Common myeloid progenitor, CD34-positive (primary cell): Measurements from ENCODE around the gene QKI.
"Not testable (repeated sequence)": the region's sequence is repeated elsewhere in the genome, so short reads cannot be mapped to it uniquely, and the experiment has no call there.

ENCODE experiments used
- CTCF ChIA-PET: fragments of 350-600 bp; sonication (Branson Sonifier 250); formaldehyde crosslinking; loops from one replicate; lab custom pipeline; 2021; ENCODE audit warnings: antibody characterized with exemption; lab: Charles Lee
- POLR2A ChIA-PET: fragments of 350-600 bp; sonication (Branson Sonifier 250); formaldehyde crosslinking; loops from one replicate; lab custom pipeline; 2021; ENCODE audit warnings: antibody characterized with exemption; lab: Charles Lee
- DNase-seq, 3 donors: peaks; one replicate each; pipeline versions ENCODE4 v3.0.0 to v3.0.0-alpha.2; 2013
- H3K27ac ChIP-seq, 2 experiments: 1 replicate in 1 of 2; 2 replicates in 1 of 2; pipeline ENCODE4 v1.7.0; 2013; ENCODE audit warnings: inconsistent platforms in 2 of 2, low read length in 2 of 2, mild to moderate bottlenecking in 2 of 2, low read depth in 1 of 2, moderate library complexity in 1 of 2; ENCODE audit not compliant: severe bottlenecking in 2 of 2, insufficient read depth in 1 of 2, poor library complexity in 1 of 2
- H3K27me3 ChIP-seq, 5 experiments: replicated peaks in 2 of 5; 1 replicate in 3 of 5; 2 replicates in 2 of 5; pipeline versions ENCODE4 v1.6.1 to v1.7.0; 2013; ENCODE audit warnings: low read length in 4 of 5, mild to moderate bottlenecking in 2 of 5, moderate library complexity in 2 of 5, inconsistent platforms in 1 of 5; ENCODE audit not compliant: insufficient read depth in 5 of 5, control insufficient read depth in 4 of 5
- H3K36me3 ChIP-seq, 4 experiments: 1 replicate in 2 of 4; 2 replicates in 2 of 4; pipeline versions ENCODE4 v1.6.1 to v1.7.0; 2013; ENCODE audit warnings: low read length in 3 of 4, control low read depth in 1 of 4, mild to moderate bottlenecking in 1 of 4; ENCODE audit not compliant: control insufficient read depth in 4 of 4, insufficient read depth in 4 of 4
- H3K4me1 ChIP-seq, 4 experiments: 1 replicate in 3 of 4; 2 replicates in 1 of 4; pipeline versions ENCODE4 v1.6.1 to v1.7.1; 2013; ENCODE audit warnings: low read length in 3 of 4, mild to moderate bottlenecking in 3 of 4, control low read depth in 1 of 4, inconsistent platforms in 1 of 4, moderate library complexity in 1 of 4; ENCODE audit not compliant: control insufficient read depth in 4 of 4, insufficient read depth in 4 of 4; ENCODE audit errors: control extremely low read depth in 1 of 4
- H3K4me3 ChIP-seq, 7 experiments: 1 replicate in 4 of 7; 2 replicates in 3 of 7; pipeline versions ENCODE4 v1.5.1 to v1.7.0; 2013; ENCODE audit warnings: mild to moderate bottlenecking in 7 of 7, low read length in 6 of 7, moderate library complexity in 6 of 7, inconsistent platforms in 2 of 7, low read depth in 2 of 7, control low read depth in 1 of 7; ENCODE audit not compliant: insufficient read depth in 4 of 7, control insufficient read depth in 1 of 7; ENCODE audit errors: extremely low read depth in 1 of 7
- H3K9me3 ChIP-seq, 5 experiments: 1 replicate in 4 of 5; 2 replicates in 1 of 5; pipeline versions ENCODE4 v1.6.1 to v1.7.1; 2013; ENCODE audit warnings: low read length in 4 of 5, mild to moderate bottlenecking in 2 of 5, inconsistent platforms in 1 of 5, low read depth in 1 of 5, moderate library complexity in 1 of 5; ENCODE audit not compliant: control insufficient read depth in 4 of 5, insufficient read depth in 2 of 5; ENCODE audit errors: control extremely low read depth in 1 of 5
- WGBS: methylation state at CpG from one replicate; pipeline ENCODE4 v1.1.5; 2013; ENCODE audit not compliant: insufficient coverage; 5-methylcytosine and 5-hydroxymethylcytosine counted together

QKI gene

DNA sequence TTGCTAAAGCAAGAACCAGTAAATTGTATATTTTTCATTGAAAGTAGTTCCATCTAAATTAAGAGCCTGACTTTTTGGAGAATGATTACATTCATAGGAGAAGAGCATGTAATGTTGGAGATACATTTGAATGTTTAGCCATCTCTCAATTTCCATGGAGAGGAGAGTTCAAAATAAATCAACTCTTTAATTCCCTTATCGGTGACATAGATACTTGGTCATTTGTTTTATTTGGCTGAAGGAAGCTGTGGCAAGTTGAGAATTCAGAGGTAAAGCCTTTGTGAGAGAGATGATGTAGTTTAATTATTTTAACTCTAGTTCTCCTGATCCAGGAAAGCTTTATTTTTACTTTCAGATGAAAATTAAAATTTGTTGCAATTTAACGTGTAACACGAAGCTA is 22.3 kb downstream of the QKI start:
- ChIA-PET POLR2A (interaction anchor here (0.6 kb wide), 1 partner anchor 50 kb away, joined by 3 read pairs; no protein-coding TSS in a partner anchor), CTCF (interaction anchor here (1.8 kb wide), 1 partner anchor 14 kb away, joined by 4 read pairs; no protein-coding TSS in a partner anchor)
- DNase-seq, result no peak
- WGBS, result no CpG with 5 or more reads among the region's 3 CpGs
- Histone ChIP-seq H3K36me3 (no peaks in the 10 kb centered on the region), H3K4me3 (no peak overlapping the region), H3K4me1 (peaks cover 4 to 19% (median 12%) of the 10 kb centered on the region in 4 experiments), H3K9me3 (no peaks in the 10 kb centered on the region), H3K27ac (no peak overlapping the region), H3K27me3 (no peaks in the 10 kb centered on the region)

DNA sequence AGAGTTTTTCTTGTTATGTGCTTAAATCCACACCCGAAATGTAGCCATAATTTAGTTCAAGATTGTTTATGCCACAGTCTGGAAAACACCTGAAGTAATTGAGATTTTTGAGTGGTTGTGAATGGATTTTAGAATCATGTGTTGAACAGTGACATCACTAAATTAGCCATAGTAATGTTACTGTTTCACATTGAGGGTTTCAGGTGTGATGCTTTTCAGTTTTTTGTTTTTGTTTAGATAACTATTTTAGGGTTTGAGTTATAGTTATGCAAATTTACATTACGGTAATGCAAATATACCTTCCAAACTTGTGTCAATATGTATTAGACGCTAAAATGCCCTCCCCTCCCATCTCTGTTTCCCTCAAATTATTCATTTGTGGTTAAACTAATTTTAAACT is 22.9 kb downstream of the QKI start:
- 100% methylated on average over 1 of the region's 3 CpGs for WGBS
- ChIA-PET CTCF (interaction anchor here (1.8 kb wide), 1 partner anchor 13 kb away, joined by 4 read pairs; no protein-coding TSS in a partner anchor), POLR2A (no interaction called here)
- peaks cover 4 to 19% (median 12%) of the 10 kb centered on the region in 4 experiments for H3K4me1 ChIP-seq
- no peaks in the 10 kb centered on the region for H3K27me3 ChIP-seq
- H3K4me3 ChIP-seq, result peak overlapping the region in 2 of 7 experiments; percentile 39 to 40
- H3K9me3 ChIP-seq, result no peaks in the 10 kb centered on the region
- no peak overlapping the region for H3K27ac ChIP-seq
- H3K36me3 ChIP-seq, result no peaks in the 10 kb centered on the region
- DNase-seq, result no peak

DNA sequence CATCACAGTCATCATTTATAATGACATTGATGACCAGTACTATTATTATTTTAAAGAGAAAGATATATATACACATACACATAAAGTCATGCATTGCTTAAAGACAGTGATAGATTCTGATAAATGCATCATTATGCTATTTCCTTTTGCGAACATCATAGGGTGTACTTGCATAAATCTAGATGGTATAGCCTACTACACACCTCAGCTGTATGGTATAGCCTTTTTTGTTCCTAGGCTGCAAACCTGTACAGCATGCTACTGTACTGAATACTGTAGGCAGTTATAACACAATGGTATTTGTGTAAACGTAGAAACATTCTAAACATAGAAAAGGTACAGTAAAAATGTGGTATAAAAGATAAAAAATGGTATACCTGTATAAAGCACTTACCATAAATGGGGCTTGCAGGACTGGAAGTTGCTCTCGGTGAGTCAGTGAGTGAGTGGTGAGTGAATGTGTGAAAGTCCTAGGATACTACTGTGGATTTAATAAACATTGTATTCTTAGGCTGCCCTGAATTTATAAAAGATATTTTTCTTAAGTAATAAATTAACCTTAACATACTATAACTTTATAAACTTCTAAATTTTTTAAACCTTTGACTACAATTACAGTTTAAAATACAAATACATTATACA is 23.9 kb downstream of the QKI start:
- no peaks in the 10 kb centered on the region for H3K9me3 ChIP-seq
- ChIA-PET CTCF (no interaction called here), POLR2A (no interaction called here)
- no peaks in the 10 kb centered on the region for H3K36me3 ChIP-seq
- no peak overlapping the region for H3K27ac ChIP-seq
- H3K27me3 ChIP-seq, result no peaks in the 10 kb centered on the region
- no peak for DNase-seq
- 100% methylated on average over 1 of the region's 3 CpGs for WGBS
- H3K4me1 ChIP-seq, result peaks cover 4 to 19% (median 12%) of the 10 kb centered on the region in 4 experiments
- H3K4me3 ChIP-seq, result no peak overlapping the region

DNA sequence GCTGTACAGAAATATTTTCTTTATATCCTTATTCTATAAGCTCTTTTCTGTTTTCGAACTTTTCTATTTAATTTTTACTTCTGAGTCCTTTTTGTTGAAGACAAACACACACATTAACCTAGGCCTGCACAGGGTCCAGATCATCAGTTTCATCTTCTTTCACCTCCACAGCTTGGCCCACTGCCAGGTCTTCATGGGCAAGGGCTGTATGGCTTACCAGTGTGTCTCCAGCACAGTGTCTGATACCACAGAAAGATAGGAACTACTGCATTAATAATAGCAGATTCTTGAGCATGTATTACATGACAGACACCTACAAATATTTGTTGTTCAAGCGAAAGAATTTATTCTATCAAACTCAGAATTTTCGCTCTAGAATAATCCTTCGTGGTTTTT is 24.4 kb downstream of the QKI start:
- Histone ChIP-seq H3K27ac (no peak overlapping the region), H3K4me3 (no peak overlapping the region), H3K36me3 (no peaks in the 10 kb centered on the region), H3K9me3 (no peaks in the 10 kb centered on the region), H3K27me3 (no peaks in the 10 kb centered on the region), H3K4me1 (peaks cover 4 to 19% (median 12%) of the 10 kb centered on the region in 4 experiments)
- ChIA-PET CTCF (no interaction called here), POLR2A (no interaction called here)
- WGBS, result 100% methylated on average over 2 of the region's 4 CpGs
- DNase-seq, result peak; percentile 32 to 52 (median 41)

DNA sequence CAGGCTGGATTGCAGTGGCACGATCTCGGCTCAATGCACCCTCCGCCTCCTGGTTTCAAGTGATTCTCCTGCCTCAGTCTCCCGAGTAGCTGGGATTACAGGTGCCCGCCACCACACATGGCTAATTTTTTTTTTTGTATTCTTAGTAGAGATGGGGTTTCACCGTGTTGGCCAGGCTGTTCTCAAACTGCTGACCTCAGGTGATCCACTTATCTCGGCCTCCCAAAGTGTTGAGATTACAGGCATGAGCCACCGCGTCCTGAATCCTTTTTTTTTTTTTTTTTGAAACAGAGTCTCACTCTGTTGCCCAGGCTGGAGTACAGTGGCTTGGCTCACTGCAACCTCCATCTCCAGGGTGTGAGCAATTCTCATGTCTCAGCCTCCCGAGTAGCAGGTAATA is 24.9 kb downstream of the QKI start:
- ChIA-PET CTCF (interaction anchor here (1.2 kb wide), 1 partner anchor 14 kb away, joined by 4 read pairs; no protein-coding TSS in a partner anchor), POLR2A (interaction anchor here (0.6 kb wide), 1 partner anchor 10 kb away, joined by 3 read pairs; no protein-coding TSS in a partner anchor)
- not testable (repeated sequence) for H3K9me3 ChIP-seq

DNA sequence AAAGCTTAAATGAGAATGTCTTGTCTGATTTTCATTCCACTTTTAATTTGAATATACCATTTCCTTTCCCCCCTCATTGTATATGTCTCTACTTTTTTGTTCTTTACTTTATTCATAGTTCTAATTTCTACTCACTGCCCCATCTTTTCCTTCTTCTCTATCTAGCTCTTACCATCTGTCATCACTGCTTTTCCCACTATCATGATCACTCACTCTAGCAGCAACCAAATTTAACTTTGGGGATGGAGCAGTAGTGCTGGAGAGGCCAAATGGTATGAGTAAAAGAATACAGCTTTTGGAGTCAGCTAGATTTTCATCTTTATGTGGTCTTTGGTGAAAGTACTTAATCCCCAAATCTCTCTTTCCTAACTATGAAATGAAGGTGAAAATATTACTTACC is 25.5 kb downstream of the QKI start:
- Histone ChIP-seq H3K36me3 (no peaks in the 10 kb centered on the region), H3K4me3 (no peak overlapping the region), H3K27ac (no peak overlapping the region), H3K9me3 (no peaks in the 10 kb centered on the region), H3K27me3 (no peaks in the 10 kb centered on the region), H3K4me1 (peaks cover 4 to 17% (median 11%) of the 10 kb centered on the region in 4 experiments)
- POLR2A ChIA-PET, result interaction anchor here (0.6 kb wide), 1 partner anchor 11 kb away, joined by 3 read pairs; no protein-coding TSS in a partner anchor
- no peak for DNase-seq
- CTCF ChIA-PET, result interaction anchor here (1.2 kb wide), 1 partner anchor 14 kb away, joined by 4 read pairs; no protein-coding TSS in a partner anchor

More for the DNA sequence above, 24.9 kb downstream of the QKI start:
- not testable (repeated sequence) for H3K36me3 ChIP-seq, H3K27me3 ChIP-seq, H3K27ac ChIP-seq, H3K4me3 ChIP-seq, DNase-seq
- peaks cover 4 to 17% (median 11%) of the 10 kb centered on the region in 4 experiments for H3K4me1 ChIP-seq
- WGBS, result 97% methylated on average over 5 of the region's 10 CpGs

DNA sequence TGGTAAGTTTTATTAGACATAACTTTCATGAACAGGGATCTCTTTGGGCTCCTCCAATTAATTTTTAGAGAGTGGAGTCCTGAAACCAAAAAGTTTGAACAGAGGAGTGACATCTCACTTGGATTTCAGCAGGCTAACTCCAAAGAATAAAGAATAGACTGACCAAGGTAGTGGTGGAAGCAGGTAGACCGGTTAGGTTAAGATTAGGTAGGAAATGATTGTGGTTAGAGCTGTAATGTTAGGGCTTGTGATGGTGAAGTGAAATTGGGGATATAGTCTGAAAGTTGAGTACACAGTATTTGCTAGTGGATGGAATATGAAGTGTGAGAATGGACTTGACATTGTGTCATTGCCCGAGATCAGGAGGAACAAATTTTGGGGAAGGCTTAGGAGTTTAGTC is 27.8 kb downstream of the QKI start:
- Histone ChIP-seq H3K27ac (no peak overlapping the region), H3K4me1 (peaks cover 4 to 14% (median 9%) of the 10 kb centered on the region in 4 experiments), H3K9me3 (no peaks in the 10 kb centered on the region), H3K4me3 (no peak overlapping the region), H3K27me3 (no peaks in the 10 kb centered on the region), H3K36me3 (no peaks in the 10 kb centered on the region)
- DNase-seq, result no peak
- ChIA-PET CTCF (no interaction called here), POLR2A (no interaction called here)
- 44% methylated on average over 1 of the region's 2 CpGs for WGBS
